ENCODE results near the gene NUP210.

NUP210 gene

DNA sequence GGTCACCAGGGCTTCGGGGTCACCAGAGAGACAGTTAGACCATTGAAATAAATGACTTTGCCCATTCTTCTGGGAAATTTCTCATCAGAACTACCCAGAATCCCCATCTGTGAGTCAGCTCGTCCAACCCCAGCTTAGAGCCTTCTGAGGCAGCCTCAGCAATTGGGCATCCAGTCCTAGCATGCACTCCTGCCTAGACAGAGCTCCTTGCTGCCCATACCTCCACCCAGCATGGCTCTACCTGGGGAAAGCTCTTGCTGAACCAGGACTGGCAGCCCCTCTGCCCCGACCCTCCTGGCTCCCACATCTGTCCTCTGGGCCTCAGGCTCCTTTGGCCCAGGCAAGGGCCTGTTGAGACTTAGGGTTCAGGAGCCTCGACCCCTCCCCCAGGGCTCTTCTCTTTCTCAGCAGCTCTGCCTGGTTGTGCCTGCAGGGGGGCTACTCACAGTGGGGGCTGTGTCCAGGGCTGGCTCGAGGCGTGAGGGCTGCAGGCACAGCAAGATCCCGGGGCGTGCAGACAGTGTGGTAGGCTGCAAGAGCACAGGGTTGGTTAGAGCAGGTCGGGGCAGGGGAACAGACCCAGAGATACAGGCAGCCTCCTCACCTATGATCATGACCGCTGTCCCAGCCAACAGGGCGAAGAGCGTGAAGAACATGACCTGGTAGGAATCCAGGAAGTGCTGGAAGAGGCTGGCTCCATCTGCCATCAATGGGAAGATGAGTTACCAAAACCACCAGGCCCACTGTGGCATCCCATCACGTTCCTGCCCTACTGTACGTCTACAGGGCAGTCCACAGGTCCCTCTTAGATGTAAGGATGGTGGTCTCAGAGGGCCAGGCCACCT is 101.3 kb downstream of the NUP210 start:
- no peak for FAIRE-seq

GRCh38 chr3:13317596-13318320 is 102.4 kb downstream of the NUP210 start:
- FAIRE-seq = no peak

GRCh38 chr3:13316603-13317002 is 103.5 kb downstream of the NUP210 start:
- no peak for FAIRE-seq

GRCh38 chr3:13314877-13315276 is 105.2 kb downstream of the NUP210 start:
- no peak for FAIRE-seq

DNA sequence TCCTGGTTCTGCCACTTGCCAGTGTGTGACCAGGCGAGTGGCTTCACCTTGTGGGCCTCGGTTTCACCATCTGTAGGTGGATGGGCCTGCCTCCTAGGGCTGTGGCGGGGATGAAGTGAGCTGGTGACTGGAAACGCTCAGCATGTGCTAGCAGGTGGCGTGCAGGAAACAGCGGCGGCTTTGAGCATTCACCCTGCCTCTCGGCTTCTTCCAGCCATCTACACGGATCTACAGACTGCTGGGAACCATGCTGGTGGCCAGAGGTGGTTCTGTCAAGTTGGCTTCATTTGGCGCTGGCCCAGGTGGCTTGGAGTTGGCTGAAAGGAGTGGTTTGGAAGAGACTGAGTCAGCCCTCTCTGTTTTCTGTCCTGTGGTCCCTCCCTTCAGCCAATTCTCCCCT is 106.3 kb downstream of the NUP210 start:
- FAIRE-seq = no peak

DNA sequence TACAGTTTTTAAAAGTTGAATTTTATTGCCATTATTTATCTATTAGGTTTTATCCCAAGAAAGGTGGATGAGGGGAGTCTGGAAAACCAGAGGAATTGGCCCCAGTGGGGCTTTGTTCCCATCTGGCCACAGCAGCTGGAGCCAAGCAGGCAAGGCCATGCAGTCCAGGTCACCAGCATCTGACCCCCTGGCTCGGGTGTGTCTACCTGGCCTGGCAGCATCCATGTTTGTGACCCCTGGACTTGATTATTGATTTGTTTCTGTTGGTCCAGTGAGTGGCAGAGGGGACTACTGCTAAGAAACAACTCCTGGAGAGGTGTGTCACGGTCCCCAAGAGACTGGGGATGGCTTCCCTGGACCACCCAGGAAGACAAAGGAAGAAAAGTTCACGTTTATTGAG is 111.1 kb downstream of the NUP210 start:
- FAIRE-seq = no peak

DNA sequence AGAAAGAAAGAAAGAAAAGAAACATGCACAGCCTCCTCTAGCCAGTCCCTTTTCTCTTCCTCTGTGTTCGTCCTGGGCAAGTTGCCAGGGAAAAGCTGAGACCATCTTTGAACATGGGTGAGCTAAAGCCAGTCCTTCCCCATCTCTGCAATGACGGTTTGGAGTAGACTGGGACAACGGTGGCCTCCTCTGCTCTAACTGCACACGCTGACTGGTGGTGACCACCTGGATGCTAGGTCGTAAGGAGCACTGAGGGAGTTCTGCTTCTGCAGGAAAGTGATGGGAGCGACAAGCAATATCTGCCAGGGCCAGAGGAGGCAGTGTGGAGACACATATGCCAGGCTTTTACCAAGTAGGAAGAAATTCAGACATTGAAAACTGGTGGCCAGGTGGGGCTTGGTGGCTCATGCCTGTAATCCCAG is 111.7 kb downstream of the NUP210 start:
- no peak for FAIRE-seq

GRCh38 chr3:13307041-13307440 is 113.1 kb downstream of the NUP210 start:
- FAIRE-seq = no peak

DNA sequence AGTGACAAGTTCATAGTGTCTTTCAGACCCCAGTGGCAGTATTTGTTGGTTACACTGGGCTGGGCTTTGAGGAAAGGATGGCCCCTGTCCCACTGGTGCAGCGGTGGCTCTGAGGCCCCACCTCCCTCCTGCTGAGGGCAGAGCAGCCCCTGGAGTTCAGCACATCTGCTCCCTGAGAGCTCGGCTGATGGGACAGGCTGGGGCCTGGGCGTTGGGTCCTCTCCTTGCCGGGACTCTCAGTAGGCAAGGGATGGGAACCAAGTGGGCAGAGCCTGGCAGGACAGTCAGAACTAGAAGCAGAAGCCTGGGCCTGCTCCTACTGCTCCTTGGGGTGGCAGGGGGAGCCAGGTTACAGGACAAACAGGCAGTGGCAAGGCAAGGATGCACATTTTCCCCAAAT is 114.5 kb downstream of the NUP210 start:
- no peak for FAIRE-seq

DNA sequence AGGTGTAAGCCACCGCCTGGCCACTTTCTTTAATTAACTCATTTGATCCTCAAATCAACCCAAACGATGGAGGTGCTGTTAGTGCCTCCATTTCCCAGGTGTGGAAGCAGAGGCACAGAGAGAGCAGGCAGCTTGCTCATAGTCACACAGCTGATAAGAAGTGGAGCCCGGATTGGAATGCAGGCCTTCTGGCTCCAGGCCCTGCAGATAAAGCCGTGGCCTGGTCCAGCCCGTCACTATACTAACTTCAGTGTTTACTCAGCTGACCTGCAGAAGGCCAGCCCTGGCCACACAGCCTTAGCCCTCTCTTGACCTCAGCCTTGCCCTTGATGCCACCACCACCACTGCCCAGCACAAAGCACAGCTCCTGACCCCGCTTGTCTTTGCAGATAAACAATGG is 116.7 kb downstream of the NUP210 start:
- no peak for FAIRE-seq

GRCh38 chr3:13301286-13301987 is 118.7 kb downstream of the NUP210 start:
- no peak for FAIRE-seq

DNA sequence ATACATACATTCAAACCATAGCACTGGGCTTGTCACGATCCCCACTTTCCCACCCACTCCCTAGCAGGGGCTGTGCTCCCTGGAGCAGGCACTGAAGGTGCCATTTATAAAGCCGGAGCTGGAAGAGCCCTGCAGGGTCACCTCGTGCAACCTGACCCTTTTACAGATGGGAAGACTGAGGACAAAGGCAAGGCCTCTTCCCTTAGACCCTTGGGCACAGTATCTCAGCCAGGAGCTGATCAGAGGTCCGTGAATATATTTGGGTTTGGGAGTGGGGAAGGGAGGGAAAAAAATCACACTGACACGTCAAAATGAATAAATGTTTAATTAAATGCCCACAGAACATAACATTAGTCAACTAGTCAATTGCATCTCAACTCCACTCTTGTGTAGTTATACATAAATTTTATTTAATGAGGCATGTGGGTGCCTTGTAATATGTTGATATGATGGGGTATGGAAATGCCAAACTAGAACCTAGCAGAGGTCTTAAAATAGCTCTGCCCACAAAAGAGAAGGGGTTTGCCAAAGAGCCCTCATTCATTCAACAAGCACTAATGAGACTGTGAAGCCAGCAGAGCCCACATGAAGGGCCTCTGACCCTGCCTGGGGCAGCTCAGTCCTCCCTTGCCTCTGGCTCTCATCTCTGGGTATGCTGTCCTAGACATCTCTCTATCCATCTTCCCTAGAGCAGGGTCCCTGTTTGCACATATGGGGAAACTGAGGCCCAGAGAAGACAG is 119.4 kb downstream of the NUP210 start:
- no peak for FAIRE-seq

GRCh38 chr3:13299531-13300155 is 120.5 kb downstream of the NUP210 start:
- no peak for FAIRE-seq

GRCh38 chr3:13296662-13297061 is 123.5 kb downstream of the NUP210 start:
- FAIRE-seq = no peak

DNA sequence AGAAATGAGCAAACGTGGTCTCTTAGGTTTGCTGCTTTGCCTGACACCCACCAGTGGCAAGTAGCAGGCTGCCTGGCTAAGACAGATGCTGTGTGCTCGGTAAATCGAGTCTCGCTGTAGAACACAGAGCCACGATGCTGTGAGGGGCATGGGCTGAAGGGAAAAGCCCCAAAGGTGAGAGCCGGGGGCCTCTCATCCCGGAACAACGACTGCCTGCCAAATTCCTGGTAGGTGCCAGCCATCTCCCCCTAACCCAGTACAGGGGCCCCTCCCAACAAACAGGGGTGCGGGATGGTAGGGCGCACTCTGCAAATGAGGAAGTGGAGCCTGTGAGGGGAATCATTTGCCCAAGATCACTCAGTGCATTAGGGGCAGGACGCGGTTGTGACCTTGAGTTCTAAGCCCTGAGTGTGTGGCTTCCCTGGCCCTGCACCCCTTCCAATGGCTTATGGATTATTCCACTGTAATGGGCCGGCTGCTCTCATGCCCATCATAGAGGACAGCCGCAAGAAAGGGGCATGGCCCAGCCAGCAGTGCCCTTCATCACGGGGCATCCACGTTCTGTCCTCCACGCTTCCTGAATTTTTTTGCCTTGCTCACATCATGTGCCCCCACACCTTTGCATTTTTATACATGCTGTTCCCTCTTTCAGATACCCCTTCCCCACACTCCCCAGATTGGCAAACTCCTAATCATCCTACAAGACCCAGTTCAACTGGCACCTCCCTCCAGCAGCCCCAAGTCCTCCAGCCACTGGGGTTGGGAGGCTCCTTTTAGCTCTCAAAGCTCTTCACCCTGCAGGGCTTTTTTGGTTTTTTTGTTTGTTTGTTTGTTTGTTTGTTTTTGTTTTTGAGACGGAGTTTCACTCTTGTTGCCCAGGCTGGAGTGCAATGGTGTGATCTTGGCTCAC is 125.4 kb downstream of the NUP210 start:
- FAIRE-seq = no peak

DNA sequence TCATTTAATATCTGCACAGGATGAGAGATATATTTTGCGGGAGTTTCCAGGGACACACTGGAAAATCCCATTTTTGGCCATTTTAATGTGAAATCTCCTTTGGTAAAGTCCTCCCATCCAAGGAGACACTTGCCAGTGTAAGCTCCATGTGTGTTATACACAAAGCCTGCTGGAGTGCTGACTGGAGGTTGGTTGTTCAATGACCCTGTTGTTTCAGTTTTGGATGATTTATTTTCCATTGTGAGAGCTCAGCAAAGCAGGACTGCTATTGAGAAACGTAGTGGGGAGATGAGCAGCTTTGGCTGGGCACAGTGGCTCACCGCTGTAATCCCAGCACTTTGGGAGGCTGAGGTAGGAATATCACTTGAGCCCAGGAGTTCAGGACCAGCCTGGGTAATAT is 127.7 kb downstream of the NUP210 start:
- FAIRE-seq = no peak

GRCh38 chr3:13290941-13291340 is 129.2 kb downstream of the NUP210 start:
- no peak for FAIRE-seq

DNA sequence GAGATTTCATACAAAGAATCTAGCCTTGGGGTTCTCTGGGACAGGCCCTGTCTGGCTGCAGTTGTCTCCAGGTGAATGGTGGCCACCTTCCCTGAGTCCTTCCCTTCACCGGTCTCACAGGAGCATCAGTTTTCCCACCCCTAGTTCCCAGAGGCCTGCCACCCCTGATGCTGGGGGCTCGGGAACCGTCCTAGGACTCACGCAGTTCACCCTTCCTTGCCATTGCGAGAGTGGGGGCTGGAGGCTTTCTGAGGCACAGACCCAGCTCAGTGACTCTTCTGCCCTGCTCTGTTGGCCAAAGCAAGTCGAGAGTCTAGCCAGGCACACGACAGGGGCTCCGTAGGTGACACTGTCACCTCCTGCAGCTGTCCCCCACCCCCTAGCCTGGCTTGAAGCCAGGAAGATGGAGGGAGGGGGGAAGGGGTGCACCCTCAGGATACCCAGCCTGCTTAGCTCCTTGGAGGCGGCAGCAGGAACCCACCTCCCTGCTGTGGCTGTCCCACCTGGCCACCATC is 130.3 kb downstream of the NUP210 start:
- FAIRE-seq = no peak

- FAIRE-seq = no peak
Measured at GRCh38 chr3:13288732-13289718, 131.1 kb downstream of the NUP210 start.

GRCh38 chr3:13287833-13288232 is 132.3 kb downstream of the NUP210 start:
- no peak for FAIRE-seq
